NCI-H1105 (cell line): Measurements from ENCODE around the gene EIF4E3.
A peak's percentile ranks its signal among the peaks of the same experiment; 100 is the strongest.

Experiments
- DNase-seq: peaks from one replicate; lab custom pipeline; 2025; lab: John Stamatoyannopoulos, UW

The EIF4E3 gene

DNA sequence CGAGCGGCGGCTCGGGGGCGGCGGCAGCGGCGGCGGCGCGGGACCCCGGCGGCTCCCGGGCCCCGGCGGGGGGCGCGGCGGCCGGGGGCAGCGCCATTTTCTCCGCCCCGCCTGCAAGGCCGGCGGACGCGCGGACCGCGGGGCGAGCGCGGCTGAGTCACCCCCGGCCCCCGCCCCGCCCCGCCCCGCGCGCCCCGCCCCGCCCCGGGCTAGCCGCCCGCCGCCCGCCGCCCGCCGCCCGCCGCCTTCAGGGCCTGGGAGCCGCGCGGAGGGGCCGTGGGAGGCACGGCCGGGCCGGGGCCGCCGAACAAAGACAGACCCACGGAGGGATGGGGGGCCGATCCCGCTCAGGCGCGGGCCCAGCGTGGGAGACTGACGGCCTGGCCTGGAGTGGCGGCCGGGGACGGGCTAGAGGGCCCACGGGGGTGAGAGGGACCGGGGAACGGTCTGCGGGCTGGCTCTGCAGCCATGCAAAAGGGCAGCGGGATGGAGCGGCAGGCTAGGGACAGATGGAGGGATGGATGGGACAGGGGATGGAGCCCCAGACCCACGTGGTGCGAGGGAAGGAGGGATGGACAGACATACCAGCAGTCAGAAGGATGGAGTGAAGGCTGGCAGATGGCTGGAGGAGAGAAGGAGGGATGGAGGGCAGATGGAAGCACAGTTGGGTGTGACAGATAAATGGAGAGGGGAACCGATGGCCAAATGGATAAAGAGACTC lies at the start of gene EIF4E3:
Gene EIF4E3 (minus strand): TSS at position 132 of the 721 bp plus-strand sequence. CDS start 35 bp downstream, at position 97.
- no peak for DNase-seq

- no peak for DNase-seq
Measured at GRCh38 chr3:71771884-71772283, 46.7 kb upstream of the EIF4E3 start.

GRCh38 chr3:71771126-71771525 lies 45.9 kb upstream of the EIF4E3 start:
- no peak for DNase-seq

GRCh38 chr3:71763426-71763825 lies 38.2 kb upstream of the EIF4E3 start:
- no peak for DNase-seq

GRCh38 chr3:71760140-71760539 lies 34.9 kb upstream of the EIF4E3 start:
- no peak for DNase-seq

DNA sequence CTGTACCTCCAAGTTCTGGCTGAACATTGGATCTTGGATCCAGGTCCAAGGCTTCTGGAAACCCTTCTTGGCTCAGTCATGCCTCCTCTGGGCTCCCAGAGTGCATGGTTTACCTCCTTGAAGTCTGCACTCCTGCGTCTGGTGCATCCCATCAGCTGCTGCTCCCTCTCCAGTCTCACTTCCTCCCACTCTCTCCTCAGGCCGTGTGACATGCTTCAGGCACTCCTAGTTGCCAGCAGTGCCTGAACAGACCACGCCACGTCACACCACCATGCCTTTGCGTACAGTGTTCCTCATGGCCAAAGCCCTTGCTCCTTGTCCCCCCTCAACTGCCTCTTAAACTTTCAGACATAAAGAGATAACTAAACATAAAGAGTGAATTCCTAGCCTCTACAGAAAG lies 34.2 kb upstream of the EIF4E3 start:
- DNase-seq = no peak

DNA sequence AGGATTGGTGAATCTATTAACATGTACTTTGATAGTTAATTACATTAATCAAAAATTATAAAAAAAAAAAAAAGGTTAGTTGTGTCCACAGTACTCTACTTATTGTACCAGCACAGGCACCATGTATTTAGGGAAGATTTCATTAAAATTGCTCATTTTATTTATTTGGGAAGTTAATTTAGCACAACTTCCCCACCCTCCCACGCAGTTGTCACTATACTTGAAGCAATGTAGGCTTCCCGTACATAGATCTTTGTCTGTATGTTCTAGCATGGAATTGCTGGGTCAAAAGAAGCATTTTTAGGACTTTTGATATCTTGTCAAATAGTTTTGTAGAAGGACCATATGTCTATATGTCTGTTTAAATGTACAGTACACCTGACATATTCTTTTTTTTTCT lies 32.9 kb upstream of the EIF4E3 start:
- DNase-seq = no peak

DNA sequence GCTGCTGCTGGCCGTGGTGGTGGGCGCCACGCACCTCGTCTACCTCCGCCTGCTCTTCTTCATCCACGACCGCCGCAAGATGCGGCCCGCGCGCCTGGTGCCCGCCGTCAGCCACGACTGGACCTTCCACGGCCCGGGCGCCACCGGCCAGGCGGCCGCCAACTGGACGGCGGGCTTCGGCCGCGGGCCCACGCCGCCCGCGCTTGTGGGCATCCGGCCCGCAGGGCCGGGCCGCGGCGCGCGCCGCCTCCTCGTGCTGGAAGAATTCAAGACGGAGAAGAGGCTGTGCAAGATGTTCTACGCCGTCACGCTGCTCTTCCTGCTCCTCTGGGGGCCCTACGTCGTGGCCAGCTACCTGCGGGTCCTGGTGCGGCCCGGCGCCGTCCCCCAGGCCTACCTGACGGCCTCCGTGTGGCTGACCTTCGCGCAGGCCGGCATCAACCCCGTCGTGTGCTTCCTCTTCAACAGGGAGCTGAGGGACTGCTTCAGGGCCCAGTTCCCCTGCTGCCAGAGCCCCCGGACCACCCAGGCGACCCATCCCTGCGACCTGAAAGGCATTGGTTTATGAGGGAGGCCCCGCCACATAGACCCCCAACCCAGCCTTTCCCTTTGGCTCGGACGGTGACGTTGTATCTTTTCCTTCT lies 29.5 kb upstream of the EIF4E3 start:
- DNase-seq = no peak

- DNase-seq = no peak
Measured at GRCh38 chr3:71753701-71754609, 28.8 kb upstream of the EIF4E3 start, which contains the start of gene GPR27. Gene GPR27, plus strand, starts transcription at chr3:71753855. Its CDS starts 195 bp downstream, at chr3:71754050.

GRCh38 chr3:71752831-71753700 lies 27.9 kb upstream of the EIF4E3 start:
- DNase-seq = no peak

DNA sequence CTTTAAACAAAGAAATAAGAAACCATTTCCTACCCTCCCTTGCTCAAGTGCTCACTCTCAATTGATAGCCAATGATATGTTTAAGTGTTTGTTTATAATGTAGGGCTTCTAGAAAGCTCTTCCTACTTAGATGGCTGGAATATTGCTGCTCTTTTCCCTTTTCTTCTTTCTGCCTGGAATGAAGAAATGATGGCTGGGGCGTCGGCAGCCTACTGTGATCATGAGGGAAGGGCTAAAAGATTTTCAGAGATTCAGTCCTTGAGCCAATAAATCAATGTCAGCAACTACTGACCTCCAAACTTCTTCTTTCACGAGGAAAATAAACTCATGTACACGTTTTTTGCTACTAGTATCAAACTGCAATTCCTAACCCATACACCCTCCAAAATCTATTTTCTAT lies 26.4 kb upstream of the EIF4E3 start:
- no peak for DNase-seq

GRCh38 chr3:71744738-71745137 lies 19.5 kb upstream of the EIF4E3 start:
- no peak for DNase-seq

GRCh38 chr3:71742621-71743020 lies 17.4 kb upstream of the EIF4E3 start:
- DNase-seq = no peak

GRCh38 chr3:71734881-71735280 lies 9.7 kb upstream of the EIF4E3 start:
- no peak for DNase-seq

DNA sequence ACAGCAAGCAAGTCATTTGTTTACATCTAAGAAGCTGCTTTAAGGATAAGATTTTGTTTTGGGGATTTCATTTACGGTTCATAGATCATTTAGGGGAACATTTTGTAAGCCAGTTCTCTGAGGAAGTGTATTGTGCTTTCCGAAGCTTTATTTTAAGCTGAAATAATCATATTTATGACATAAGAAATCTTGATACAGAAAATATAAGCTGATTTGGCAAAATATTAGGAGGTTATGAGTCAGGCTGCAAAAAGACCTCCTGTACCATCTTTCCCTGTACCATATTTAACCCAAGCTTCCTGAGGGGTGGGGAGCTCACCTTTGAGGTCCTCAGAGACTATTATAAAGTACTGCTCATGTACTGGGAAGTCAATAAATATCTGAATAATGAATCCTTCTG lies 8.1 kb upstream of the EIF4E3 start:
- DNase-seq = no peak

- DNase-seq = no peak
Measured at GRCh38 chr3:71732637-71733036, 7.4 kb upstream of the EIF4E3 start.

- peak; percentile 74 for DNase-seq
Measured at GRCh38 chr3:71728632-71729342, 3.6 kb upstream of the EIF4E3 start.

DNA sequence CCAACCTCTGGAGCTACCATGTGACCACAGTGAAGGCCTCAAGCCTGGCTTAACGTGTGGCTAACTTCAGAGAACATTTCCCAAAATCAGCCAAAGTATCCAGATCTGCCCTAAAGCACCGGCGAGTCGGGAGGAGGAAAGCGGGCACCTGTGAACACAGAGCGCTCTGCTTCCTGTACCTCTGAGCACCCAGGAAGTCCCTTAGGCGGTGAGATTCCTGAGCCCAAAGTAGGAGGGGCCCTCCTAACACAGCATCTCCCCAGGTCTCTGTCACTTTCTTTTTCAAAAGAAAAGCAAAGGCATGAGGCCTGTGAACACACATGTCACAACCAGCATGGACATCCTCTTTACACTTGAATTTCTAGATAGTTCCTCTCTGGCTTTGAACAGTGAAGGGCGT lies 944 bp upstream of the EIF4E3 start:
- no peak for DNase-seq

DNA sequence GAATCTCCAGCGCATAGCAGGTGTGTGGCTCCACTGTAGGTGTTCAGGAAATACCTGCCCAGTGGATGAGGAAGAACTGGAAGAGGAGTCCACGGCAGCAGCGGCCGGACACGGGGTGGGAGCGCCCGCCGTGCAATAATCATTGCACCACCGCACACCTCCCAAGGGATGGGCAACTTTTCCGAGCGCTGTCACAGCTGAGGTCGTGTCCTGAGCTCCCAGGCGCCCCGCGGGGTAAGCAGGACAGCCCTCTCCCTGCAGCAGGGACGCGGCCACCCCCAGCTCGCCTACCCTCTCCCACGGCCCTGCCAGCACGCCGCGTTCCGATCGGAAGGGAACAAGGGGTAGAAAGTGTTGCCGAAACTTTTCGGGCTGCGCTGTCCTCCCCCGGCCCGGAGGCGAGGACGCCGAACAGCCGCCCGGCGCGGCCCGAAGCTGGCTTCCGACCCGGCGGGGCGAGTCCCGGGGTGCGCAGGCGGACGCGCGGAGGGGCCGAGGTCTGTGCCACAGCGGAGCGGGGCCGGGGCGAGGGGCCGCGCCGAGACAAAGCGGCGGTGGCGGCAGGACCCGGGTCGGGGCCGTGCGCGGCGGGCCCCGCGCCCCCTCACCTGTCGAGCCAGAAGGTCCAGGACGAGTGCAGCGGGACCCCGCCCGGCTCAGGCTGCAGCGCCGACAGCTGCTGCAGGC lies 475 bp downstream of the EIF4E3 start:
- no peak for DNase-seq

- no peak for DNase-seq
Measured at GRCh38 chr3:71724171-71724453, 1.1 kb downstream of the EIF4E3 start.
